Mesendoderm (in vitro differentiated cells): ENCODE data around the gene NCOA6. TPM values are rescaled to one million over a fixed set of nuclear protein-coding genes. Genes with fewer than 3 reads are reported as not detected.

Experiments
- DNase-seq: peaks from one replicate; pipeline ENCODE4 v3.0.0; 2013
- H2AK5ac ChIP-seq: 2 replicates; pipeline ENCODE4 v1.6.1; 2013; ENCODE audit warnings: low read length, inconsistent platforms
- H2BK120ac ChIP-seq: 2 replicates; pipeline ENCODE4 v1.6.1; 2013; ENCODE audit warnings: low read depth, mild to moderate bottlenecking, low read length, moderate library complexity, mixed read lengths
- H2BK15ac ChIP-seq: replicated peaks from 2 replicates; pipeline ENCODE4 v1.6.1; 2013; ENCODE audit warnings: low read depth, mild to moderate bottlenecking, moderate library complexity
- H2BK5ac ChIP-seq: 2 replicates; pipeline ENCODE4 v1.6.1; 2013; ENCODE audit warnings: low read length, inconsistent platforms
- H3K18ac ChIP-seq: 2 replicates; pipeline ENCODE4 v1.6.1; 2013; ENCODE audit warnings: mild to moderate bottlenecking, low read length, mixed read lengths
- H3K23ac ChIP-seq: one replicate; pipeline ENCODE4 v1.6.1; 2013; ENCODE audit warnings: low read length
- H3K27ac ChIP-seq: 2 replicates; pipeline ENCODE4 v1.5.1; 2013; ENCODE audit warnings: low read depth, mild to moderate bottlenecking, inconsistent platforms, low read length, moderate library complexity
- H3K27me3 ChIP-seq: 2 replicates; pipeline ENCODE4 v1.6.1; 2013; ENCODE audit warnings: low read length, control low read depth, mild to moderate bottlenecking, inconsistent platforms; ENCODE audit not compliant: insufficient read depth, poor library complexity
- H3K36me3 ChIP-seq: 2 replicates; pipeline ENCODE4 v1.6.1; 2013; ENCODE audit warnings: low read length, inconsistent platforms; ENCODE audit not compliant: control insufficient read depth, insufficient read depth
- H3K4ac ChIP-seq: one replicate; pipeline ENCODE4 v1.6.1; 2013; ENCODE audit warnings: low read depth, mild to moderate bottlenecking, low read length, moderate library complexity
- H3K4me1 ChIP-seq: 2 replicates; pipeline ENCODE4 v1.6.1; 2013; ENCODE audit warnings: low read depth, low read length, inconsistent platforms; ENCODE audit not compliant: control insufficient read depth
- H3K4me2 ChIP-seq: 2 replicates; pipeline ENCODE4 v1.6.1; 2013; ENCODE audit warnings: low read length
- H3K4me3 ChIP-seq: 2 replicates; pipeline ENCODE4 v1.5.1; 2013; ENCODE audit warnings: mild to moderate bottlenecking, low read length
- H3K56ac ChIP-seq: one replicate; pipeline ENCODE4 v1.6.1; 2013; ENCODE audit warnings: low read length
- H3K79me1 ChIP-seq: 2 replicates; pipeline ENCODE4 v1.6.1; 2013; ENCODE audit warnings: low read length, inconsistent platforms
- H3K79me2 ChIP-seq: 2 replicates; pipeline ENCODE4 v1.6.1; 2013; ENCODE audit warnings: mild to moderate bottlenecking, low read length; ENCODE audit not compliant: control insufficient read depth, insufficient read depth
- H3K9ac ChIP-seq: 2 replicates; pipeline ENCODE4 v1.6.1; 2013; ENCODE audit warnings: low read length, inconsistent platforms
- H4K5ac ChIP-seq: one replicate; pipeline ENCODE4 v1.6.1; 2013; ENCODE audit warnings: low read length
- H4K8ac ChIP-seq: one replicate; pipeline ENCODE4 v1.6.1; 2013; ENCODE audit warnings: low read depth, mild to moderate bottlenecking, control low read depth, low read length, moderate library complexity
- WGBS: extraction: QIAGEN DNeasy Blood & Tissue Kit; methylation state at CpG from one replicate; pipeline ENCODE4 v1.1.7; 2013; ENCODE audit warnings: low lambda C conversion rate, missing lambda C conversion rate; ENCODE audit not compliant: insufficient coverage; ENCODE audit errors: extremely low coverage; 5-methylcytosine and 5-hydroxymethylcytosine counted together
- polyA plus RNA-seq, 2 experiments: library from polyadenylated mRNA; stranded (reverse); fragments of 200-250 nt; gene quantifications; one replicate each; pipeline ENCODE4 v1.2.3, GENCODE V29; 2013

The NCOA6 gene
- 8.7 TPM for polyA plus RNA-seq (2013, experiment 1 of 2)
- 8.8 TPM for polyA plus RNA-seq (2013, experiment 2 of 2)

DNA sequence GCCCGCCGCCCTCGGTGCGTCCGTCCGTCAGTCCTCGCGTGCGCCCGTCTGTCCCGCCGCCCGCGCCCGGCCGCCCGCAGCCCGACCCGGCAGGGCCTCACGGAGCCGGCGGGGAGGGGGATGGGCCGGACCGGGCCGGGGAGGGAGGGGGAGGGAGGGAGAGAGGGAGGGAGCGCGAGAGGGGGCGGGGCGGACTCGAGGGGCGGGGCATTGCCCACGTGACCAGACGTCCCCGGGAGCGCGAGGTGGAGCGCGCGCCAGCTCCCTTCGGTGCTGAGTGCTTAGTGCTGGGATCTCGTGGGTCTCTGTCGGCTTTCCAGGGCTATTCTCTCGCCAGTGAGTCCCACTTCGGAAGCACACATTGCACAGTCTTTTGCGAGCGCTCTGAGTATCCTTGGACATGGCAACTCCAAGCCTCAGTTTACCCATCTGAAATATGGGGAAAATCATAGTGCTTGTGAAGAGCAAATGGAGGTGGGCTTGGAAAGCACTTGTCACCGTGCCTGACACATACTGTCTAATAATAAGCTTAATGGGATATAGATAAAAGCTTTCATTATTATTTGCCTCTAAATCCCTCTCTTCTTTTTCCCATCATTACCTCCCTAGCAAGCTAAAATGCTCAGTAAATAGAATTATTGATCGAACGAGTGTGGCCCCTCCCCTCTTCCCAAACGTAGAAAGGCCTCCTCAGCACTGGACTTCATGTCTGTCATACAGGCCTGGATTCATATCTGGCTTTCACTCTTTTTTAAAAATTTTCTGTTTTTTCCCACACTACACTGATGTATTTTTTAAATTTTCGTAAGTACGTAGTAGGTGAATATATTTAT lies at the start of gene NCOA6:
NCOA6 (minus strand) TSS at position 122 of the 833 bp plus-strand sequence. CDS start 43,296 bp downstream, outside the sequence.
- H2BK15ac ChIP-seq = peak within 1 kb of the TSS; percentile 59
- H3K27ac ChIP-seq = peak within 1 kb of the TSS; percentile 88
- H3K23ac ChIP-seq = peak within 1 kb of the TSS; percentile 73
- peak within 1 kb of the TSS; percentile 90 for H3K56ac ChIP-seq
- H3K79me1 ChIP-seq = peaks cover 7% of the 10 kb centered on the region
- peak within 1 kb of the TSS; percentile 82 for H3K9ac ChIP-seq
- no peaks in the 10 kb centered on the region for H3K36me3 ChIP-seq
- H3K4me1 ChIP-seq = no peaks in the 10 kb centered on the region
- peak within 1 kb of the TSS; percentile 74 for H2BK5ac ChIP-seq
- no peak within 1 kb of the TSS for H4K5ac ChIP-seq
- H3K4me3 ChIP-seq = peak within 1 kb of the TSS; percentile 76
- H3K18ac ChIP-seq = peak within 1 kb of the TSS; percentile 95
- no peak within 1 kb of the TSS for H4K8ac ChIP-seq
- peak; percentile 71 for DNase-seq
- H2BK120ac ChIP-seq = no peak within 1 kb of the TSS
- H3K4ac ChIP-seq = peak within 1 kb of the TSS; percentile 90
- H3K79me2 ChIP-seq = no peaks in the 10 kb centered on the region
- H3K27me3 ChIP-seq = no peaks in the 10 kb centered on the region
- no peak within 1 kb of the TSS for H2AK5ac ChIP-seq
- peak within 1 kb of the TSS; percentile 76 for H3K4me2 ChIP-seq
- no CpG with 5 or more reads among the region's 52 CpGs for WGBS

DNA sequence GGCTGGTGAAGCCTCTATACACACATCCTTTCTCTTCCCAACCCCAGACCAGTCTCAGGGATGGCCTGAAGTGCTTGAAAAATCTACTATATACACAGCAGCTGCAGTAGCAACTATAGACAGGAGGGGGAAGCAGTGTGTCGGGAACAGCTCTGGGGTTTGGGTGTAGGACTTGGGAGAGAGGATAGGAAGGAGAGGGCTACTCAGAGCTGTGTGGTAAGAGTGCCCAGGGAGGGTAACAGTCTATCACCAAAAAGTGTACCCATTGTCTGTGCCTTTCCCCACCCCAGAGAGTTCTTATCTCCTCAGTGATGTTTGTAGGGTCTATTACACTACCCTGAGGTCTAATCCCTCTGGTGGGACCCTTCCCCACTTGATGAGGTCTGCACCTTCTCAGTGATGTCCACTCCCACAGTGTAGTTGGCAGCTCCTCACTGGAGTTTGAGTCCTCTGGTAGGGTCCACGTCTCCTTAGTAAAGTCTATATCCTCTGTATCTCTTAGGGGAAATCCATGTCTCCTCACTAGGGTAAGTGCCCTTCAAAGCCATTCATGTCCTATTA lies 48.7 kb upstream of the NCOA6 start:
- Histone ChIP-seq H3K27me3 (no peaks in the 10 kb centered on the region), H4K8ac (no peak overlapping the region), H3K56ac (no peak overlapping the region), H3K4me3 (no peak overlapping the region), H3K4me2 (no peak overlapping the region), H2BK15ac (no peak overlapping the region), H3K79me1 (peaks cover 5% of the 10 kb centered on the region), H2AK5ac (peak overlapping the region; percentile 11), H2BK5ac (no peak overlapping the region), H3K36me3 (no peaks in the 10 kb centered on the region), H3K4me1 (peaks cover 3% of the 10 kb centered on the region), H2BK120ac (no peak overlapping the region), H3K27ac (no peak overlapping the region), H3K23ac (no peak overlapping the region), H4K5ac (no peak overlapping the region), H3K9ac (no peak overlapping the region), H3K79me2 (no peaks in the 10 kb centered on the region), H3K4ac (no peak overlapping the region), H3K18ac (no peak overlapping the region)
- no CpG with 5 or more reads among the region's 2 CpGs for WGBS
- DNase-seq = peak; percentile 92

DNA sequence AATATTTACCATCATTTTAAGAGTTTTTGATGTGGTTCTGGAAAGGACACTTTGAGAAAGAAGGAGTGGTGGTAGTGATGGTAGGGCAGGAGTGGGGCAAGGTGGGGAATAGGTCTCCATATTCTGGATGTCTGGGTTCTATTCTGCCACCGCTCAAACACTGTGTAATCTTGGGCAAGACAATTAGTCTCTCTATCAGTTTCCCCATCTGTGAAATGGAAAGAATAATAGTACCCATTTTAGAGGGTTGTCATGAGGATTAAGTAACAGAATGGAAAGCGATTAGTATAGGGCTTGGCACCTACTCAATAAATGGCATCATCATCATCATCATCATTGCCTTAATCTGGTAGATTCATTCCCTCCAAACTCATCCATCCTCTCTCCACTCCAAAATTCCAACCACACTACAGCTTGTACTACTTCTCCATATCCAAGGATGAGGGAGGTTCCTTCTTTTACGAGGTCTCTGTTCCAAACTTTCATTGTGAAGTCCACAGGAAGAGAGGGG lies 48.2 kb upstream of the NCOA6 start:
- Histone ChIP-seq H2BK15ac (no peak overlapping the region), H3K27ac (no peak overlapping the region), H4K8ac (no peak overlapping the region), H3K4me1 (peaks cover 3% of the 10 kb centered on the region), H3K4me2 (no peak overlapping the region), H3K36me3 (no peaks in the 10 kb centered on the region), H2BK5ac (no peak overlapping the region), H3K4ac (no peak overlapping the region), H4K5ac (no peak overlapping the region), H2BK120ac (no peak overlapping the region), H3K4me3 (no peak overlapping the region), H3K27me3 (no peaks in the 10 kb centered on the region), H3K23ac (no peak overlapping the region), H3K9ac (no peak overlapping the region), H3K18ac (no peak overlapping the region), H3K79me2 (no peaks in the 10 kb centered on the region), H3K79me1 (peaks cover 5% of the 10 kb centered on the region), H3K56ac (no peak overlapping the region), H2AK5ac (no peak overlapping the region)
- DNase-seq = no peak
- no CpG with 5 or more reads among the region's 3 CpGs for WGBS

DNA sequence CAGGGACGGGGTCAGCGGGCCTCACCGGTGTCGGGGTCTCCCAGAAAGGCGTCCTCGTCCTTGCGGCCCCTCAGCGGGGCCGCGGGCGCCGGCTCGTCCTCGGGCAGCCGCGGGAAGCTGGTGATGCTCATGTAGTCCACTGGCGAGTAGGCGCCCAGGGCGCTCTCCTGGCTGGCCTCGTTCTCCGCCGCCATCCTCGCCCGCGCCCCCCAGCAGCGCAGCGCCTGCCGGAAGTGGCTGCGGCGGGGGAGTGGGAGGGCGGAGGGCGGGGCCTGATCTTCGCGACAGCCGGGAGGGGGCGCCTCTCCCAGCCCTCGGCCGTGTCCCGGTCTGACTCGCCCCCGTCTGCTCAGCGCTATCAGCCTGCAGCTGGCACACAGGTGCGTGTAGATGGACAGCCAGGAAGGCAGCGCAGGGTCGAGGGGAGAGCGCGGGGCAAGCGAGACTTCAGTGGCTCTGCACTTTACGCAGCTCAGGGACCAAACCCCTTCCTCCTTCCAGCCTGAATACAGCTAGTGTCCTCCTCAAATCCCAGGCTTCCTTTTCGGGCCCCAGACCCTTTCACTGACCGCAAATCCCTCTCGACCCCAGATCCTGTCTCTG lies 47.3 kb upstream of the NCOA6 start, which contains the start of gene GGT7:
GGT7 (minus strand) TSS at position 235 of the 603 bp plus-strand sequence; CDS start at position 194, 41 bp downstream.
- Histone ChIP-seq H4K8ac (no peak within 1 kb of the TSS), H3K4me1 (peaks cover 3% of the 10 kb centered on the region), H3K4me2 (peak within 1 kb of the TSS; percentile 93), H3K23ac (no peak within 1 kb of the TSS), H2BK15ac (no peak within 1 kb of the TSS), H3K79me2 (no peaks in the 10 kb centered on the region), H3K18ac (peak within 1 kb of the TSS; percentile 46), H3K4ac (no peak within 1 kb of the TSS), H3K56ac (peak within 1 kb of the TSS; percentile 86), H3K4me3 (peak within 1 kb of the TSS; percentile 72), H3K27me3 (no peaks in the 10 kb centered on the region), H2BK120ac (no peak within 1 kb of the TSS), H3K27ac (no peak within 1 kb of the TSS), H2AK5ac (no peak within 1 kb of the TSS), H3K79me1 (peaks cover 3% of the 10 kb centered on the region), H3K9ac (peak within 1 kb of the TSS; percentile 78), H4K5ac (no peak within 1 kb of the TSS), H3K36me3 (no peaks in the 10 kb centered on the region), H2BK5ac (no peak within 1 kb of the TSS)
- no CpG with 5 or more reads among the region's 52 CpGs for WGBS
- DNase-seq = peak; percentile 84

DNA sequence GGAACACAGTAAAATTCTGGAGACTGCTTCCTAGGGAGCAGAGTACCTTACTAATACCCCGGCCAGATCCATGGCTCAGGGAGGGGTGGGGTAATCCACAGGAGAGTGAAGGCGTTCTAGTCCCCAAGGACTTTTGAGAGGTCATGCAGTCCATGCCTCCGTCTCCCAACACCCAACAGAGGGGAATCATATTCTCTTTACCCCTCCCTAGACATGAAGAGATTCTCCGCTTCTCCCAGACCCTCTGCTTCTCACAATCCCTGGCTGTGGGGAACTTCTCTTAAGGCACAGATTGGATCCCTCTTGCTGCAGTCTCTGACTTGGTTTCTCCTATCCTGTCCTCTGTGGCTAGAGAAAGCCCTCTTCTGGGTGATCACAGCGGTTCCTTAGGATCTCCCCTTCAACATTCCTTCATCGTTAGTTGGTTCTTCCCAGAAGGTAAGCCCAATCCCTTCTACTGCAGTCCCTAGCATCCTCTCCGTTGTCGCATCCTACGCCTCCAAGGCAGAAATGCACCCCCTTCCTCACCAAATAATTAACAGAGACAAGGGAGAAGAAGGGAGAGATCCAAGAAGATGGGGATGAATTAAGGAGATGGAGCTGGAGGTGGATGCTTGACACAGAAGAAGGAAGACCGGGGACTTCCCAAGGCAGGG lies 46.6 kb upstream of the NCOA6 start:
- H3K4me1 ChIP-seq = peaks cover 3% of the 10 kb centered on the region
- no peak overlapping the region for H2AK5ac ChIP-seq
- H3K56ac ChIP-seq = peak overlapping the region; percentile 84
- H3K27ac ChIP-seq = no peak overlapping the region
- no peak for DNase-seq
- no peak overlapping the region for H3K23ac ChIP-seq
- H3K4me2 ChIP-seq = peak overlapping the region; percentile 93
- no peak overlapping the region for H4K5ac ChIP-seq
- peak overlapping the region; percentile 72 for H3K4me3 ChIP-seq
- H3K36me3 ChIP-seq = no peaks in the 10 kb centered on the region
- H3K4ac ChIP-seq = no peak overlapping the region
- peak overlapping the region; percentile 46 for H3K18ac ChIP-seq
- H3K9ac ChIP-seq = peak overlapping the region; percentile 78
- no peaks in the 10 kb centered on the region for H3K27me3 ChIP-seq
- peaks cover 3% of the 10 kb centered on the region for H3K79me1 ChIP-seq
- no peak overlapping the region for H2BK5ac ChIP-seq
- no peak overlapping the region for H2BK120ac ChIP-seq
- H3K79me2 ChIP-seq = no peaks in the 10 kb centered on the region
- H4K8ac ChIP-seq = no peak overlapping the region
- WGBS = no CpG with 5 or more reads among the region's 10 CpGs
- no peak overlapping the region for H2BK15ac ChIP-seq
